HCT116 (cell line): ENCODE results near the gene HERPUD2.

Experiments
- CEBPB ChIP-seq: IDR thresholded peaks from 2 replicates; pipeline ENCODE4 v1.6.1; 2012; ENCODE audit warnings: low read depth
- CTCF ChIP-seq, 3 experiments: fragments of 200-600 bp in 1 of 3; sonication (generic) in 1 of 3; IDR thresholded peaks in 2 of 3; conservative IDR thresholded peaks in 1 of 3; 2 replicates each; pipeline ENCODE4 v1.5.1; 2012 to 2017; ENCODE audit warnings: low read depth in 2 of 3, low read length in 2 of 3, antibody characterized with exemption in 1 of 3, borderline replicate concordance in 1 of 3, control low read depth in 1 of 3, mild to moderate bottlenecking in 1 of 3, mixed read lengths in 1 of 3, mixed run types in 1 of 3, moderate library complexity in 1 of 3; ENCODE audit not compliant: insufficient read depth in 1 of 3
- EGR1 ChIP-seq: IDR thresholded peaks from 2 replicates; pipeline ENCODE4 v1.6.1; 2012; ENCODE audit warnings: low read depth
- EZH2 ChIP-seq: fragments of 200-600 bp; sonication (generic); IDR thresholded peaks from 2 replicates; pipeline ENCODE4 v1.6.1; 2017; ENCODE audit warnings: antibody characterized with exemption, mixed run types
- EZH2phosphoT487 ChIP-seq: fragments of 200-600 bp; IDR thresholded peaks from 2 replicates; pipeline ENCODE4 v1.6.1; 2018; ENCODE audit warnings: antibody characterized with exemption, borderline replicate concordance
- FOSL1 ChIP-seq: IDR thresholded peaks from 2 replicates; pipeline ENCODE4 v1.6.1; 2012; ENCODE audit warnings: low read depth
- JUND ChIP-seq: IDR thresholded peaks from 2 replicates; pipeline ENCODE4 v1.6.1; 2012
- POLR2A ChIP-seq: IDR thresholded peaks from 2 replicates; pipeline ENCODE4 v1.7.0; 2011; ENCODE audit warnings: borderline replicate concordance; ENCODE audit not compliant: insufficient read depth, insufficient read length; ENCODE audit errors: extremely low read depth
- POLR2AphosphoS5 ChIP-seq: IDR thresholded peaks from 2 replicates; pipeline ENCODE4 v1.6.1; 2011; ENCODE audit warnings: mild to moderate bottlenecking, low read depth, low read length, moderate library complexity
- RAD21 ChIP-seq: IDR thresholded peaks from 2 replicates; pipeline ENCODE4 v1.6.1; 2012; ENCODE audit warnings: low read depth, mild to moderate bottlenecking
- SP1 ChIP-seq: IDR thresholded peaks from 2 replicates; pipeline ENCODE4 v1.6.1; 2012; ENCODE audit warnings: low read depth
- TCF7L2 ChIP-seq: IDR thresholded peaks from 2 replicates; pipeline ENCODE4 v1.7.0; 2011; ENCODE audit warnings: borderline replicate concordance, inconsistent platforms; ENCODE audit not compliant: insufficient read depth, insufficient read length; ENCODE audit errors: extremely low read depth
- ZNF274 ChIP-seq: fragments of 200-500 bp; sonication (Bioruptor generic); IDR thresholded peaks from 2 replicates; pipeline ENCODE4 v1.6.1; 2014; ENCODE audit warnings: mild to moderate bottlenecking, low read depth, low read length, inconsistent platforms

- TF ChIP-seq CTCF (IDR thresholded peaks at IDR 0.05 in 2 of 3, conservative IDR thresholded peaks at IDR 0.05 in 1 of 3; ENCODE audit: borderline replicate concordance in 1 of 3, insufficient read depth in 1 of 3, low read depth in 2 of 3, low read length in 2 of 3) (no peak), POLR2A (no peak), FOSL1 (no peak), EZH2 (no peak), ZNF274 (no peak), POLR2AphosphoS5 (no peak), TCF7L2 (no peak), RAD21 (no peak), CEBPB (peak; percentile 62), EGR1 (no peak), EZH2phosphoT487 (no peak), SP1 (no peak), JUND (no peak)
These were observed 41.8 kb upstream of the HERPUD2 start for GRCh38 chr7:35736725-35737124.
